HUES64 (cell line): Measurements from ENCODE around the gene CEP128.
"Not testable (repeated sequence)": the region's sequence is repeated elsewhere in the genome, so short reads cannot be mapped to it uniquely, and the experiment has no call there.

Experiments used
- H3K27ac ChIP-seq: 2 replicates; pipeline ENCODE4 v1.7.0; 2013; ENCODE audit warnings: low read depth, low read length, inconsistent platforms
- H3K27me3 ChIP-seq: 2 replicates; pipeline ENCODE4 v1.6.1; 2013; ENCODE audit warnings: mild to moderate bottlenecking, low read length; ENCODE audit not compliant: insufficient read depth
- H3K36me3 ChIP-seq: 2 replicates; pipeline ENCODE4 v1.6.1; 2013; ENCODE audit warnings: mild to moderate bottlenecking, low read length; ENCODE audit not compliant: insufficient read depth
- H3K4me1 ChIP-seq: 2 replicates; pipeline ENCODE4 v1.6.1; 2013; ENCODE audit warnings: mild to moderate bottlenecking, low read length, moderate library complexity; ENCODE audit not compliant: insufficient read depth
- H3K4me3 ChIP-seq: 2 replicates; pipeline ENCODE4 v1.5.1; 2013; ENCODE audit warnings: mild to moderate bottlenecking, low read length, moderate library complexity
- H3K9ac ChIP-seq: 2 replicates; pipeline ENCODE4 v1.6.1; 2013; ENCODE audit warnings: mild to moderate bottlenecking, low read depth, low read length
- H3K9me3 ChIP-seq: 2 replicates; pipeline ENCODE4 v1.6.1; 2013; ENCODE audit warnings: low read depth, low read length; ENCODE audit not compliant: insufficient read depth
- WGBS: fragments of 150-250, 120-280 bp; methylation state at CpG from one replicate; pipeline ENCODE4 v1.1.7; 2013; ENCODE audit warnings: missing lambda C conversion rate; 5-methylcytosine and 5-hydroxymethylcytosine counted together

The CEP128 gene

GRCh38 chr14:80927083-80927989 lies 14.2 kb downstream of the CEP128 start:
- Histone ChIP-seq H3K27me3 (no peaks in the 10 kb centered on the region), H3K27ac (no peak overlapping the region)
- 92% methylated on average over 8 of the region's 8 CpGs for WGBS

GRCh38 chr14:80926397-80927082 lies 15.0 kb downstream of the CEP128 start:
- Histone ChIP-seq H3K9me3 (no peaks in the 10 kb centered on the region), H3K9ac (no peak overlapping the region), H3K4me1 (peaks cover 13% of the 10 kb centered on the region), H3K4me3 (no peak overlapping the region), H3K27me3 (no peaks in the 10 kb centered on the region), H3K27ac (no peak overlapping the region), H3K36me3 (no peaks in the 10 kb centered on the region)
- WGBS, result 91% methylated on average over 4 of the region's 4 CpGs

More at GRCh38 chr14:80927083-80927989, 14.2 kb downstream of the CEP128 start:
- Histone ChIP-seq H3K36me3 (no peaks in the 10 kb centered on the region), H3K9ac (no peak overlapping the region), H3K4me1 (peaks cover 13% of the 10 kb centered on the region), H3K9me3 (no peaks in the 10 kb centered on the region), H3K4me3 (no peak overlapping the region)

GRCh38 chr14:80924365-80925103 lies 17.0 kb downstream of the CEP128 start:
- no peak overlapping the region for H3K27ac ChIP-seq
- 100% methylated on average over 1 of the region's 2 CpGs for WGBS

GRCh38 chr14:80923368-80923767 lies 18.2 kb downstream of the CEP128 start:
- Histone ChIP-seq H3K9me3 (no peaks in the 10 kb centered on the region), H3K4me3 (no peak overlapping the region), H3K27ac (no peak overlapping the region), H3K9ac (no peak overlapping the region), H3K36me3 (no peaks in the 10 kb centered on the region), H3K27me3 (no peaks in the 10 kb centered on the region), H3K4me1 (peaks cover 13% of the 10 kb centered on the region)

More at GRCh38 chr14:80924365-80925103, 17.0 kb downstream of the CEP128 start:
- H3K9me3 ChIP-seq, result no peaks in the 10 kb centered on the region
- no peak overlapping the region for H3K4me3 ChIP-seq
- peaks cover 13% of the 10 kb centered on the region for H3K4me1 ChIP-seq
- no peaks in the 10 kb centered on the region for H3K36me3 ChIP-seq
- no peaks in the 10 kb centered on the region for H3K27me3 ChIP-seq
- H3K9ac ChIP-seq, result no peak overlapping the region

- Histone ChIP-seq H3K9ac (no peak overlapping the region), H3K36me3 (peaks cover 13% of the 10 kb centered on the region; the same call in 1 of the 2 replicates), H3K27me3 (no peaks in the 10 kb centered on the region), H3K9me3 (no peaks in the 10 kb centered on the region), H3K4me3 (no peak overlapping the region), H3K4me1 (peaks cover 9% of the 10 kb centered on the region), H3K27ac (no peak overlapping the region)
- whole genome bisulfite sequencing, result 95% methylated on average over 2 of the region's 3 CpGs
Measured at GRCh38 chr14:80919622-80920021, 21.9 kb downstream of the CEP128 start.

- WGBS, result 92% methylated on average over 10 of the region's 11 CpGs
- not testable (repeated sequence) for H3K4me1 ChIP-seq, H3K9ac ChIP-seq, H3K27ac ChIP-seq, H3K9me3 ChIP-seq, H3K27me3 ChIP-seq, H3K4me3 ChIP-seq
- peaks cover 20% of the 10 kb centered on the region for H3K36me3 ChIP-seq
Measured at GRCh38 chr14:80912013-80912412, 29.5 kb downstream of the CEP128 start.

GRCh38 chr14:80906946-80907345 lies 34.6 kb downstream of the CEP128 start:
- Histone ChIP-seq H3K4me1 (peaks cover 7% of the 10 kb centered on the region), H3K36me3 (no peaks in the 10 kb centered on the region), H3K4me3 (no peak overlapping the region), H3K9me3 (no peaks in the 10 kb centered on the region), H3K27ac (no peak overlapping the region), H3K9ac (no peak overlapping the region), H3K27me3 (no peaks in the 10 kb centered on the region)
- WGBS, result 93% methylated on average over 4 of the region's 4 CpGs

- 96% methylated on average over 1 of the region's 1 CpG for WGBS
- H3K27me3 ChIP-seq, result no peaks in the 10 kb centered on the region
- H3K9ac ChIP-seq, result no peak overlapping the region
- H3K27ac ChIP-seq, result no peak overlapping the region
- H3K4me3 ChIP-seq, result no peak overlapping the region
- H3K9me3 ChIP-seq, result no peaks in the 10 kb centered on the region
- peaks cover 10% of the 10 kb centered on the region for H3K4me1 ChIP-seq
- H3K36me3 ChIP-seq, result no peaks in the 10 kb centered on the region
Measured at GRCh38 chr14:80906336-80906735, 35.2 kb downstream of the CEP128 start.

GRCh38 chr14:80902608-80903007 lies 38.9 kb downstream of the CEP128 start:
- no peak overlapping the region for H3K27ac ChIP-seq
- H3K36me3 ChIP-seq, result 0 out of 2 replicates have a peak, but pooled peaks cover 4% of the 10 kb centered on the region
- peaks cover 10% of the 10 kb centered on the region for H3K4me1 ChIP-seq
- no peak overlapping the region for H3K9ac ChIP-seq
- 60% methylated on average over 1 of the region's 1 CpG for WGBS
- no peaks in the 10 kb centered on the region for H3K9me3 ChIP-seq
- H3K27me3 ChIP-seq, result no peaks in the 10 kb centered on the region
- no peak overlapping the region for H3K4me3 ChIP-seq

- Histone ChIP-seq H3K36me3 (0 out of 2 replicates have a peak, but pooled peaks cover 4% of the 10 kb centered on the region), H3K4me3 (no peak overlapping the region), H3K9ac (no peak overlapping the region), H3K27me3 (no peaks in the 10 kb centered on the region), H3K9me3 (no peaks in the 10 kb centered on the region), H3K27ac (no peak overlapping the region), H3K4me1 (peaks cover 10% of the 10 kb centered on the region)
- 87% methylated on average over 2 of the region's 3 CpGs for WGBS
Measured at GRCh38 chr14:80901822-80902221, 39.7 kb downstream of the CEP128 start.

- Histone ChIP-seq H3K4me1 (peaks cover 10% of the 10 kb centered on the region), H3K9me3 (no peaks in the 10 kb centered on the region), H3K36me3 (0 out of 2 replicates have a peak, but pooled peaks cover 4% of the 10 kb centered on the region), H3K27me3 (no peaks in the 10 kb centered on the region), H3K27ac (no peak overlapping the region), H3K4me3 (no peak overlapping the region), H3K9ac (no peak overlapping the region)
- WGBS, result 99% methylated on average over 3 of the region's 3 CpGs
Measured at GRCh38 chr14:80901260-80901659, 40.3 kb downstream of the CEP128 start.
